Right lobe of liver (tissue), 4 donors: ENCODE measurements around the gene AK2.

ENCODE experiments used
- CTCF ChIP-seq, 4 donors: fragments of 200-600 bp in 3 of 4; fragments of 450-650 bp in 1 of 4; IDR thresholded peaks; one replicate each; pipeline versions ENCODE4 v1.5.1 to v1.8.0; 2016 to 2022; ENCODE audit warnings: antibody characterized with exemption in 4 of 4, mild to moderate bottlenecking in 2 of 4
- POLR2A ChIP-seq: fragments of 450-650 bp; IDR thresholded peaks from one replicate; pipeline ENCODE4 v1.6.1; 2017; ENCODE audit warnings: antibody characterized with exemption, mild to moderate bottlenecking
- donor health status: DM: no; HTN: no; CAD: no.
- donor health status: DM: no; HTN: no; CAD: no.
- donor health status: DM: no; HTN: yes; CAD: no.

- TF ChIP-seq CTCF (IDR thresholded peaks at IDR 0.05) (no peak), POLR2A (no peak)
Measured at GRCh38 chr1:33056426-33056825, 19.7 kb upstream of the AK2 start.
